SU-DHL-6 (cell line): ENCODE results near the gene NCKAP5.

Experiments used
- H2AFZ ChIP-seq: fragments of 200-600 bp; sonication (generic); 2 replicates; pipeline ENCODE4 v1.6.1; 2014; ENCODE audit warnings: low read depth, mild to moderate bottlenecking, moderate library complexity, mixed read lengths, antibody characterized with exemption, low read length; ENCODE audit not compliant: severe bottlenecking
- H3F3A ChIP-seq: fragments of 200-600 bp; shearing (Covaris generic); 2 replicates; pipeline ENCODE4 v1.6.0; 2016; ENCODE audit warnings: antibody characterized with exemption, mild to moderate bottlenecking; ENCODE audit not compliant: insufficient read depth
- H3K27ac ChIP-seq: fragments of 200-600 bp; sonication (generic); 2 replicates; pipeline ENCODE4 v1.5.1; 2016; ENCODE audit warnings: low read depth, mild to moderate bottlenecking, low read length, moderate library complexity, mixed read lengths
- H3K27me3 ChIP-seq: fragments of 200-600 bp; sonication (generic), shearing (Covaris generic); 2 replicates; pipeline ENCODE4 v1.6.0; 2014; ENCODE audit warnings: mild to moderate bottlenecking, low read length
- H3K36me3 ChIP-seq: fragments of 200-600 bp; sonication (generic); 2 replicates; pipeline ENCODE4 v1.6.1; 2014; ENCODE audit warnings: mild to moderate bottlenecking, low read length, mixed read lengths
- H3K4me2 ChIP-seq: fragments of 300-600, 200-600 bp; shearing (Covaris generic), sonication (generic); 2 replicates; pipeline ENCODE4 v1.6.0; 2014; ENCODE audit warnings: low read length, low read depth, mild to moderate bottlenecking; ENCODE audit not compliant: poor library complexity, severe bottlenecking
- H3K4me3 ChIP-seq: fragments of 200-600 bp; sonication (generic); 2 replicates; pipeline ENCODE4 v1.5.1; 2014; ENCODE audit warnings: antibody characterized with exemption, low read length, mild to moderate bottlenecking, mixed read lengths; ENCODE audit not compliant: insufficient read depth, poor library complexity, severe bottlenecking
- H3K79me2 ChIP-seq: fragments of 200-600 bp; sonication (generic); 2 replicates; pipeline ENCODE4 v1.6.1; 2014; ENCODE audit warnings: mild to moderate bottlenecking, low read length, moderate library complexity; ENCODE audit not compliant: insufficient read depth
- H3K9ac ChIP-seq: fragments of 200-600 bp; sonication (generic); 2 replicates; pipeline ENCODE4 v1.7.0; 2014; ENCODE audit warnings: mild to moderate bottlenecking, low read length
- H3K9me2 ChIP-seq: fragments of 200-600 bp; sonication (generic); replicated peaks from 2 replicates; pipeline ENCODE4 v1.6.1; 2014; ENCODE audit warnings: low read length; ENCODE audit not compliant: insufficient read depth
- H3K9me3 ChIP-seq: fragments of 200-600 bp; sonication (generic); 2 replicates; pipeline ENCODE4 v1.6.1; 2014; ENCODE audit warnings: low read length, mixed read lengths; ENCODE audit not compliant: insufficient read depth
- H4K20me1 ChIP-seq: fragments of 200-600 bp; sonication (generic); 2 replicates; pipeline ENCODE4 v1.6.1; 2014; ENCODE audit warnings: low read depth, mild to moderate bottlenecking, antibody characterized with exemption, low read length, moderate library complexity, mixed read lengths
- CTCF ChIP-seq: fragments of 200-600 bp; sonication (generic); IDR thresholded peaks from one replicate; pipeline ENCODE4 v1.5.1; 2017; ENCODE audit warnings: antibody characterized with exemption, mild to moderate bottlenecking, low read length, moderate library complexity; ENCODE audit not compliant: insufficient read depth, poor library complexity, severe bottlenecking
- EZH2phosphoT487 ChIP-seq: fragments of 200-600 bp; sonication (generic), shearing (Covaris generic); conservative IDR thresholded peaks from 2 replicates; pipeline ENCODE4 v1.6.1; 2018; ENCODE audit warnings: mild to moderate bottlenecking, antibody characterized with exemption, low read length, moderate library complexity, mixed read lengths

Gene NCKAP5

GRCh38 chr2:132779206-132779721, 789.0 kb downstream of the NCKAP5 start:
- no peaks in the 10 kb centered on the region for H3K79me2 ChIP-seq
- no peaks in the 10 kb centered on the region for H3K36me3 ChIP-seq
- H3F3A ChIP-seq, result no peaks in the 10 kb centered on the region
- no peak overlapping the region for H3K4me3 ChIP-seq
- TF ChIP-seq CTCF (no peak), EZH2phosphoT487 (no peak)
- no peaks in the 10 kb centered on the region for H4K20me1 ChIP-seq
- no peak overlapping the region for H2AFZ ChIP-seq
- H3K27ac ChIP-seq, result no peak overlapping the region
- no peaks in the 10 kb centered on the region for H3K27me3 ChIP-seq
- no peak overlapping the region for H3K4me2 ChIP-seq
- H3K9me2 ChIP-seq, result no peaks in the 10 kb centered on the region
- no peak overlapping the region for H3K9ac ChIP-seq
- H3K9me3 ChIP-seq, result no peaks in the 10 kb centered on the region

- H3K27me3 ChIP-seq, result no peaks in the 10 kb centered on the region
These were observed 792.0 kb downstream of the NCKAP5 start for GRCh38 chr2:132776287-132776686.

DNA sequence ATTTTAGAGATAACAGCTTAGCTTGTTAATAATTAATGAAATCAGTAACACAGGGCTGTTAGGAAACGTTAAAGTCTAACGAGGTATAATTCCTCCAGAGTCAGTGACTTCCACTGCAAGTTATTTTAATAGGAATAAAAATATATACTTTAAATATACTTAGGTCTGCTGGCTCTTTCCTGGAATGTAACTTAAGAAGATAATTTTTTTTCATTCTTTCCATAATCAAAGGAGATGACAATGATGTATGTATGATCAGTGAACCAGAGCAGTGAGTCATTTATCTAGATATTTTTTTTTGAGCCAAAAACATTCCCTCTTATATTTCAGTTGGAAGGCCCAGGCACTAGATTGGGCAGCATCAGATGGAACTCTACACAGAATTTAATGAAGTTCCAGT, 794.1 kb downstream of the NCKAP5 start:
- H3K9me2 ChIP-seq, result no peaks in the 10 kb centered on the region
- H3K9me3 ChIP-seq, result no peaks in the 10 kb centered on the region
- no peaks in the 10 kb centered on the region for H3K27me3 ChIP-seq
- H3K9ac ChIP-seq, result no peak overlapping the region
- H4K20me1 ChIP-seq, result no peaks in the 10 kb centered on the region
- H3K4me3 ChIP-seq, result no peak overlapping the region
- no peaks in the 10 kb centered on the region for H3K36me3 ChIP-seq
- H3K27ac ChIP-seq, result no peak overlapping the region
- TF ChIP-seq EZH2phosphoT487 (no peak), CTCF (no peak)
- no peaks in the 10 kb centered on the region for H3K79me2 ChIP-seq
- no peaks in the 10 kb centered on the region for H3F3A ChIP-seq
- H3K4me2 ChIP-seq, result no peak overlapping the region
- no peak overlapping the region for H2AFZ ChIP-seq

More at GRCh38 chr2:132776287-132776686, 792.0 kb downstream of the NCKAP5 start:
- no peak overlapping the region for H3K4me2 ChIP-seq
- no peak overlapping the region for H2AFZ ChIP-seq
- H3F3A ChIP-seq, result no peaks in the 10 kb centered on the region
- H3K27ac ChIP-seq, result no peak overlapping the region
- H4K20me1 ChIP-seq, result no peaks in the 10 kb centered on the region
- H3K9ac ChIP-seq, result no peak overlapping the region
- H3K4me3 ChIP-seq, result no peak overlapping the region
- no peaks in the 10 kb centered on the region for H3K9me2 ChIP-seq
- no peaks in the 10 kb centered on the region for H3K79me2 ChIP-seq
- no peak for TF ChIP-seq CTCF
- no peak for TF ChIP-seq EZH2phosphoT487
- no peaks in the 10 kb centered on the region for H3K36me3 ChIP-seq
- no peaks in the 10 kb centered on the region for H3K9me3 ChIP-seq

GRCh38 chr2:132773331-132773730, 794.9 kb downstream of the NCKAP5 start:
- Histone ChIP-seq H4K20me1 (no peaks in the 10 kb centered on the region), H3K9me2 (no peaks in the 10 kb centered on the region), H2AFZ (no peak overlapping the region), H3F3A (no peaks in the 10 kb centered on the region), H3K9ac (no peak overlapping the region), H3K9me3 (no peaks in the 10 kb centered on the region), H3K4me3 (no peak overlapping the region), H3K27ac (no peak overlapping the region), H3K4me2 (no peak overlapping the region), H3K27me3 (no peaks in the 10 kb centered on the region), H3K79me2 (no peaks in the 10 kb centered on the region), H3K36me3 (no peaks in the 10 kb centered on the region)
- TF ChIP-seq CTCF, result no peak
- TF ChIP-seq EZH2phosphoT487, result no peak
